ENCODE data around the gene L3MBTL4.
"Not testable (repeated sequence)": the region's sequence is repeated elsewhere in the genome, so short reads cannot be mapped to it uniquely, and the experiment has no call there.

L3MBTL4 gene

DNA sequence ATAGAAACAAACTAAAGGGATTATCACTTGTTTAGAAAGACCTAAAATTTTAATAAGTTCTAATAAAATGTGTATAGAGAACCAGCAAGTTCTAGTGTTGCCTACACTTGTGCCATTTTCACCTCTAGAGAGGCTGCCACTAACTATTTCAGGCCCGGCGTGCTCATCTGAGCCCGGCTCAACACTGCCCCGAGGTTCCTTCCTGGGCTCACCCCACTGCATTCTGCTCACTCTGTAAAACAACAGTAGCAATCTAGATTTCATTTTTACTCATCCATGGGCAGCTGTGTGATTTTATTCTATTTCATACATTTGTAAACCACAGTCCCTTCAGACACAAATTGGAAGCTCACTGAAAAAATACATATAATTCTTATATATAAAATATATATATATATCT lies 253.2 kb downstream of the L3MBTL4 start:
- DNase-seq: no peak

GRCh38 chr18:6159426-6159825 lies 255.3 kb downstream of the L3MBTL4 start:
- DNase-seq: no peak

DNA sequence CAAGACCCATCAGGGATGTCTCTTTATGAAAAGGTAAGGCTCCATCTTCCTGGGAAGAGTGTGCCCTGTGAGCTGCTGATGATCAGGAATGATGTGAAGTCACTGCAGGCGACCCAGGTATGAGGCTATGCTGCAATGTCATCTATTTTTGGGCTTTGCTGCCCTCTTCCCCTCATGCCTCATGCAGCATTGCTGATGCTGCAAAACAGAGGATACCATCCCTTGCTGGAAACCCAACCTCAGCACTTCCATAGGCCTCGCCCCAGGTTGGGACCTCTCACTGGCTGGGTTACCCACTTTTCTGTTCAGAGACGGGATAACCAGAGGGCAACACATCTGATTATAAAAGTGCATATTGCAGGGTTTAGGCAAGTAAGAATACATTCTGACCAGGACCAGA lies 255.8 kb downstream of the L3MBTL4 start:
- no peak for DNase-seq

DNA sequence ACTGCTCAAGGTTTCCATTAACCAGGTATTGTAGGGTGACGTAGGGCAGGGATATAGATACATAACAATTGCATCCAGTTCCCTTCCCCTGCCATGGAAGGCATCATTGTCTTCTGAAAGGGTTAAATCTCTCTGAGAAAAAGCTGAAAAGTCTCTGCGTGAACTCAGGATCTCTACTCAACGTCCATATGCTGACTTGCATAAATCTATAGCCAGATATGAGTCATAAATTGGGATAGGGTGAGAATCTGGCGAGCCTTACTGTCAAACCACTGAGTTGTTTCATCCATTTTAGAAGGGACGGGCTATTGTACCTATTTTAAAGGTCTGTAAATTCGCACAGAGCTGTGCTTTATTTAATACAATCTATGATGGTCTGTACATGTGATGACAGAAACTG lies 258.3 kb downstream of the L3MBTL4 start:
- no peak for DNase-seq

DNA sequence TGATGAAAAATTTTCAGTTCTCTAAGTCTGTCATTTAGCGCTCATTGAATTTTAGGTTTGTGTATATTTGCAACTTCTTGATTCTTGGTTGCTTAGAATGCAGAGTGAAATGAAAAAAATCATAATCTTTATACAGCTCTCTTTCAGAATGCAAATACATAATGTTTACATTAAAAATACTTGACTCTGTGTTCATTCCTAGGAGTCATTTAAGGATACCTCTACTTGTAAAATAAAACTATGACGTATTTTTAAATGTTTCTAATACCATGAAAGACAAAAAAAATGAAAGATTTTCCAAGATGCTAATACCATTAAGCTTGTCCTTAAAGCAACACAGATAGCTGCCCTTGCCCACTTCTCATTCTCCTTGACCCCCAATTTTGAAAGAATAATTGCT lies 259.0 kb downstream of the L3MBTL4 start:
- no peak for DNase-seq

DNA sequence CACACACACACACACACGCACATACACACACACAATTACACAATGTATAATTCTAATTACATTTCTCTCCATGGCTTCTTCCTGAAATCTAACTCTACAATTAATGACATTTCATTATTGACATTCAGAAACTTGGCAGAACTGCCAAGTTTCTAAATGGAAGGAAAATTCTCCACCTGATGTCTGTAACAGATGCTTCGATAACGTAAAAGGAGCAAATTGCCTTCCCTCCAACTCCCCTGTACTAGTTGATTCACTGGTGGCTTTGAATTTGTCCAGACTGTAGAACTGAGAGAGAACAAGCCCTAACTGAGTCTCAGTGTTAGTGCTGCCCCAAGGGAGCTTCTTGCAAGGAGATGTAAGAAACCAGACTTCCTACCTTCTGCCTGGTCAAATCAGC lies 264.3 kb downstream of the L3MBTL4 start:
- DNase-seq: no peak

GRCh38 chr18:6146307-6146661 lies 268.4 kb downstream of the L3MBTL4 start:
- DNase-seq: no peak

DNA sequence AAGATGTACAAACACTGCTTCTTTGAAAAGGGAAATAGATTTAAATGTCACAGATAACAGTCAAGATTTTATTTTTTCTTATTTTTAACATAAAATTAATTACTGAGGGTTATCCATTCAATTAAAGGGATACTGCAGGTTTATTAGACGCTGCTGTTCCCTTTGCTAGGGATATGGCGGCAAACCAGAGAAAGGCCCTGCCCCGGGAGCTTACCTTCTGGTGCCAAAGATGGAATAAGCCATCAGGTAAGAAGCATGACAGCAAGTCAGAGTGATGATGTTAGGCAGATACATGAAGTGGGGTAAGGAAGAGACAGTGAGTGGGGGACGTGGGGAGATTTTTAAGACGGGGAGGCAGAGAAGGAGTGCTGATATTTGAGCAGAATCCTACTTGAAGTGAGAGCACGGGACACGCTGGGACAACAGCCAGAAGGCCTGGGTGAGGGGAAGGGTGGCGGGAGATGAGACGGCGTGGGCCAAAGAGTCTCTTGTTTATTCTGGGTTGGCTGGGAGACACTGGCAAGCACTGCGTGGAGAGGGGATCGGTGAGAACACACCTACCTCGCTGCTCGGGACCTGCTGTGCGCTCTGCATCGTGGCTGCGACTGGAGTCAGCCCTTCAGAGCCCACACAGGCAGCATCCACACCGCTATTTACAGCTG lies 268.9 kb downstream of the L3MBTL4 start:
- no peak for DNase-seq

DNA sequence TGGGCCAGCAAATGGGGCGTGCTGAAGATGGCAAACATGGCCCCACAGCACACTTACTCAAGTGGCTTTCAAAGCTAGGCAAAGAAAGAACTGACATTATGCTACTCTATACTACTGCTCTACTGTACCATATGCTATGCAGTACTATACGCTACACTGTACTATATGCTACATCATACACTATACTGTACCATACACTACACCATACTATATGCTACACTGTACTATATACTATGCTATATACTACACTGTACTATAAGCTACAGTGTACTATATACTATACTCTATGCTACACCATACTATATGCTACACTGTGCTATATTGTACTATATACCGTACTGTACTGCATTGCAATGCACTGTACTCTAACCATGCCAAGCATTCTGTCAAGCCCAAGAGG lies 275.7 kb downstream of the L3MBTL4 start:
- no peak for DNase-seq

DNA sequence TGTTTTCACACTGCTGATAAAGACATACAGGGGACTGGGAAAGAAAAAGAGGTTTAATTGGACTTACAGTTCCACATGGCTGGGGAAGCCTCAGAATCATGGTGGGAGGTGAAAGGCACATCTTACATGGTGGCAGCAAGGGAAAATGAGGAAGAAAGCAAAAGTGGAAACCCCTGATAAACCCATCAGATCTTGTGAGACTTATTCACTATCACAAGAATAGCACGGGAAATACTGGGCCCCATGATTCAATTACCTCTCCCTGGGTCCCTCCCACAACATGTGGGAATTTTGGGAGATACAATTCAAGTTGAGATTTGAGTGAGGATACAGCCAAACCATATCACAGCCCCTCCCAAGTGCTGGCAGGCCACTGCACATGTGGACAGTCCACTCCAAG lies 278.8 kb downstream of the L3MBTL4 start:
- DNase-seq: not testable (repeated sequence)

DNA sequence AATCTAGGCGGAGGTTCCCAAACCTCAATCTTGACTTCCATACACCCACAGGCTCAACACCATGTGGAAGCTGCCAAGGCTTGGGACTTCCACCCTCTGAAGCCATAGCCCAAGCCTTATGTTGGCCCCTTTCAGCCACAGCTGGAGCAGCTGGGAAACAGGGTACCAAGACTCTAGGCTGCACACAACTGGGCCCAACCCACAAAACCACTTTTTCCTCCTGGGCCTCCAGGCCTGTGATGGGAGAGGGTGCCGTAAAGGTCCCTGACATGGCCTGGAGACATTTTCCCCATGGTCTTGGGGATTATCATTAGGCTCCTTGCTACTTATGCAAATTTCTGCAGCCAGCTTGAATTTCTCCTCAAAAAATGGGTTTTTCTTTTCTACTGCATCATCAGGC lies 279.7 kb downstream of the L3MBTL4 start:
- not testable (repeated sequence) for DNase-seq

GRCh38 chr18:6132751-6133368 lies 281.9 kb downstream of the L3MBTL4 start:
- no peak for DNase-seq

- DNase-seq: no peak
Measured at GRCh38 chr18:6120820-6121279, 293.9 kb downstream of the L3MBTL4 start.

DNA sequence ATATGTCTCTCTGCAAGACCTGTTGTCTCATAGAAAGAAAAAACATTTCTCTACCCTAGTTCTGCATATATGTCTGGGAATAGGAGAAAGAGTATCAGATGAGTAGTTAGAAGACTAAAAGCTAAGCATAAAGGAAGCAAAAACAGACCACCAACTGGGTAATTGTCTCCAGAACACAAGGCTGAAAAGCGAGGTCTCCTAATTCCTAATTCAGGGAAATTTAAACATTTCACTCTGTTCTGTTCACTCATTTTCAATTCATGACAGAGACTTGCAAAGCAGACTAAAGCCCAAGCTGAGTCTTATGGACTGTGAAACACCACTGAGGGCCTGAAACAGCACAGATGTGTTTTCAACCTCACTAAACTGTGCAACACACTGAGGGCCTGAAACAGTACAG lies 294.9 kb downstream of the L3MBTL4 start:
- DNase-seq: no peak

- DNase-seq: no peak
Measured at GRCh38 chr18:6118080-6118479, 296.6 kb downstream of the L3MBTL4 start.

- no peak for DNase-seq
Measured at GRCh38 chr18:6115710-6116109, 299.0 kb downstream of the L3MBTL4 start.

DNA sequence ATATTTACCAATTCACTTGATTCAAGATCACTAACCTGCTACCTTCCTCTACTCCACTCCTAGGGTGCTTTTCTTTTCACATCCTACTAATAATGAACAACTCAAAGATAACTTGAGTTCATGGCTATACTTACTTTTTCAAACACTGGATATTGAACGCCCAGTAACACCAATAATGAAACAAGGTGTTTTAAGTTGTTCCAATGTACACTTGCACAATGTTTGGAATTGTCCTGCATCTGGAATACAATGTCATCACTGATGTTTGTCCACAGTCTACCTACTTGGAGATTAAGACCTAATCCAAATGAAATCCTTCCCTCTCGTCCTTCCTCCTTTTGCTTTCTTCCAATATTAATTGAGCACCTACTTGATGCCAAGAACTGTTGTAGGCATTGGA lies 301.1 kb downstream of the L3MBTL4 start:
- DNase-seq: no peak

GRCh38 chr18:6111726-6112125 lies 303.0 kb downstream of the L3MBTL4 start:
- no peak for DNase-seq

- DNase-seq: no peak
Measured at GRCh38 chr18:6109743-6110142, 305.0 kb downstream of the L3MBTL4 start.

- DNase-seq: no peak
Measured at GRCh38 chr18:6107794-6108193, 306.9 kb downstream of the L3MBTL4 start.

- no peak for DNase-seq
Measured at GRCh38 chr18:6106091-6106685, 308.5 kb downstream of the L3MBTL4 start.

DNA sequence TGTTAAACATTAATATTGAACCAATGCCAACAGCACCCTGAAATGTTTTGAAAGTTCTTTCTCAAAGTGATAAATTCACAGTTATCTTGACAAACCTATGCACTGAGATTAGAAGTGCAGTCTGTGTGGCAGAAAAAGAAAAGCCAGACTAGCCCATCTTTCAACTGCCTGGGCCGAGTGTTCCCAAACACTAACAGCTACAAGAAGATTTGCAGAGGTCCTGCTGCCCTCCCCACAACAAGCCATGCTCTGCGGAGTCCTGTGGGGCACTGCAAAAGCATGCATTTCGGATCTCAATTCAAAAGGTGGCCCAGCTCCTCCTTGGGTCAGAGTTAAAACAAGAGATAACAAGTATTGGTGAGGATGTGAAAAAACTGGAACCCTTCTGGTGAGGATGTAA lies 311.0 kb downstream of the L3MBTL4 start:
- no peak for DNase-seq

DNA sequence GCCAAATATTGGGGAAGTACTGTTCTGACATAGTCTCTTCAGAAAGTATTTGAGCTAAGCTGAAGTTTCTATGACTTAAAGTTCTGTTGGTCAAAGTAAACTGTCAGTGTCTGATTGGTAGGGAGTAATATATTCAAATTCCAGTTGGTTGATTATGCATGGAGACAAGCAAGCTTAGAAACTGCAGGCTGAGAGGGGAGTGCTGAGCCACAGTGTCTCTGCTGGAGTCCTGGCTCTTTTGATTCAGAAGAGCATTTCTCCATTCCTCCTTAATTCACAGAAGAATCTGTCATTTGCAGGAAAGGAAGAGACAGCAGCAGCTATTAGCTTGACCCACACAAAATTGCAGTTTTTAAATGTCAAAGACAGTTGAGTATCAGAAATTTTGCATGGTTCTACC lies 318.0 kb downstream of the L3MBTL4 start:
- no peak for DNase-seq

GRCh38 chr18:6088432-6088831 lies 326.3 kb downstream of the L3MBTL4 start:
- DNase-seq: no peak

- DNase-seq: no peak
Measured at GRCh38 chr18:6086731-6087130, 328.0 kb downstream of the L3MBTL4 start.
